Loucy (cell line): ENCODE results near the gene ABCA8.

Source experiments
- CTCF ChIP-seq: fragments of 200-600 bp; sonication (generic); conservative IDR thresholded peaks from 2 replicates; pipeline ENCODE4 v1.5.1; 2014; ENCODE audit warnings: mild to moderate bottlenecking, antibody characterized with exemption, low read length
- EZH2phosphoT487 ChIP-seq: fragments of 200-600 bp; IDR thresholded peaks from 2 replicates; pipeline ENCODE4 v1.6.1; 2018; ENCODE audit warnings: antibody characterized with exemption, mild to moderate bottlenecking, moderate library complexity, borderline replicate concordance

- TF ChIP-seq CTCF (no peak), EZH2phosphoT487 (no peak)
Observed at GRCh38 chr17:68854452-68854851, 100.7 kb downstream of the ABCA8 start.
